ENCODE results near the gene ASS1. TPM values are rescaled to one million over a fixed set of nuclear protein-coding genes. Genes with fewer than 3 reads are reported as not detected.

Gene ASS1
- total RNA-seq, 4 donors from 2014 or later: 123 to 235 (median 166) TPM

GRCh38 chr9:130522233-130522808 lies 77.6 kb downstream of the ASS1 start:
- TF ChIP-seq POLR2A (IDR thresholded peaks at IDR 0.05): no peak
- TF ChIP-seq CTCF (IDR thresholded peaks at IDR 0.05): no peak
- Histone ChIP-seq H3K4me3 (replicated peaks in 1 of 3) (no peak overlapping the region), H3K27me3 (no peaks in the 10 kb centered on the region), H3K9me3 (no peaks in the 10 kb centered on the region), H3K27ac (no peak overlapping the region), H3K36me3 (no peaks in the 10 kb centered on the region), H3K4me1 (peaks cover 10 to 17% of the 10 kb centered on the region in 2 donors)
- WGBS, 2 donors: 74 to 81% methylated on average over 6 to 7 of the region's 7 CpGs
- intact Hi-C loops (cut with DNase I): no loop called here
- DNase-seq: no peak

GRCh38 chr9:130523921-130524320 lies 79.2 kb downstream of the ASS1 start:
- 29 to 58% methylated on average over 7 to 9 of the region's 12 CpGs for WGBS, 2 donors
- intact Hi-C loops (cut with DNase I): no loop called here
- no peaks in the 10 kb centered on the region for H3K27me3 ChIP-seq

GRCh38 chr9:130526193-130526853 lies 81.6 kb downstream of the ASS1 start:
- no peak for TF ChIP-seq CTCF (IDR thresholded peaks at IDR 0.05)
- no peak for TF ChIP-seq POLR2A (IDR thresholded peaks at IDR 0.05)
- no peaks in the 10 kb centered on the region for H3K27me3 ChIP-seq
- no peaks in the 10 kb centered on the region for H3K9me3 ChIP-seq
- whole genome bisulfite sequencing, 2 donors: 54 to 81% methylated on average over 2 to 18 of the region's 18 CpGs
- no peaks in the 10 kb centered on the region for H3K4me1 ChIP-seq
- no peaks in the 10 kb centered on the region for H3K36me3 ChIP-seq
- no peak for DNase-seq
- H3K27ac ChIP-seq: no peak overlapping the region
- intact Hi-C loops (cut with DNase I): no loop called here
- H3K4me3 ChIP-seq (replicated peaks in 1 of 3): no peak overlapping the region

More at GRCh38 chr9:130523921-130524320, 79.2 kb downstream of the ASS1 start:
- no peaks in the 10 kb centered on the region for H3K9me3 ChIP-seq
- H3K27ac ChIP-seq: no peak overlapping the region
- H3K4me1 ChIP-seq: peaks cover 5% of the 10 kb centered on the region in 2 donors
- no peak for TF ChIP-seq CTCF (IDR thresholded peaks at IDR 0.05)
- no peaks in the 10 kb centered on the region for H3K36me3 ChIP-seq
- no peak overlapping the region for H3K4me3 ChIP-seq (replicated peaks in 1 of 3)
- no peak for DNase-seq

- no peak for DNase-seq
- intact Hi-C loops (cut with DNase I): no loop called here
- Histone ChIP-seq H3K36me3 (no peaks in the 10 kb centered on the region), H3K27me3 (no peaks in the 10 kb centered on the region), H3K4me3 (replicated peaks in 1 of 3) (no peak overlapping the region), H3K9me3 (no peaks in the 10 kb centered on the region), H3K4me1 (no peaks in the 10 kb centered on the region), H3K27ac (no peak overlapping the region)
- WGBS, 2 donors: 81 to 82% methylated on average over 20 to 31 of the region's 31 CpGs
- TF ChIP-seq CTCF (IDR thresholded peaks at IDR 0.05): no peak
- no peak for TF ChIP-seq POLR2A (IDR thresholded peaks at IDR 0.05)
Measured at GRCh38 chr9:130526854-130527650, 82.3 kb downstream of the ASS1 start.

Data from thyroid gland (tissue), 4 donors.